Thoracic aorta (tissue), 2 donors: ENCODE results near the gene DNAI2. TPM values are rescaled to one million over a fixed set of nuclear protein-coding genes. Genes with fewer than 3 reads are reported as not detected.

Source experiments
- ATAC-seq: fragments of 150-250 bp; one replicate; pipeline ENCODE4 v1.8.0; 2017; ENCODE audit warnings: low read depth; ENCODE audit not compliant: insufficient number of reproducible peaks, low FRiP score
- DNase-seq: peaks from one replicate; pipeline ENCODE4 v3.0.0-alpha.2; 2020; ENCODE audit warnings: low spot score
- H3K27ac ChIP-seq, 2 donors: fragments of 200-600 bp; sonication (generic); 1 replicate in 1 of 2; 2 replicates in 1 of 2; pipeline ENCODE4 v1.5.1; 2016; ENCODE audit warnings: mild to moderate bottlenecking in 2 of 2, moderate library complexity in 2 of 2
- H3K27me3 ChIP-seq: fragments of 200-600 bp; sonication (generic); replicated peaks from 2 replicates; pipeline ENCODE4 v1.6.0; 2016; ENCODE audit warnings: mild to moderate bottlenecking; ENCODE audit not compliant: insufficient read depth
- H3K36me3 ChIP-seq: fragments of 200-600 bp; sonication (generic); one replicate; pipeline ENCODE4 v1.5.1; 2016
- H3K4me1 ChIP-seq, 2 donors: fragments of 200-600 bp; sonication (generic); 1 replicate in 1 of 2; 2 replicates in 1 of 2; pipeline versions ENCODE4 v1.5.1 to v1.6.0; 2016; ENCODE audit warnings: low read depth in 2 of 2, mild to moderate bottlenecking in 1 of 2; ENCODE audit not compliant: control insufficient read depth in 1 of 2
- H3K4me3 ChIP-seq: fragments of 200-600 bp; sonication (generic); 2 replicates; pipeline ENCODE4 v1.5.1; 2016; ENCODE audit warnings: mild to moderate bottlenecking
- H3K9me3 ChIP-seq: fragments of 200-600 bp; sonication (generic); 2 replicates; pipeline ENCODE4 v1.5.1; 2016
- total RNA-seq, 2 donors: library from RNA; depleted of rRNA; stranded (reverse); fragments of >200 nt; gene quantifications; one replicate each; pipeline versions ENCODE4 v1.1.0 to v1.2.3, GENCODE V29; 2016
- TF ChIP-seq, protein P1 (sequence below): fragments of 200-600 bp; sonication (generic); IDR thresholded peaks from one replicate; pipeline ENCODE4 v1.5.1; 2019; ENCODE audit warnings: antibody characterized with exemption

The DNAI2 gene
- total RNA-seq, 2 donors from 2014 or later, result not detected

DNA sequence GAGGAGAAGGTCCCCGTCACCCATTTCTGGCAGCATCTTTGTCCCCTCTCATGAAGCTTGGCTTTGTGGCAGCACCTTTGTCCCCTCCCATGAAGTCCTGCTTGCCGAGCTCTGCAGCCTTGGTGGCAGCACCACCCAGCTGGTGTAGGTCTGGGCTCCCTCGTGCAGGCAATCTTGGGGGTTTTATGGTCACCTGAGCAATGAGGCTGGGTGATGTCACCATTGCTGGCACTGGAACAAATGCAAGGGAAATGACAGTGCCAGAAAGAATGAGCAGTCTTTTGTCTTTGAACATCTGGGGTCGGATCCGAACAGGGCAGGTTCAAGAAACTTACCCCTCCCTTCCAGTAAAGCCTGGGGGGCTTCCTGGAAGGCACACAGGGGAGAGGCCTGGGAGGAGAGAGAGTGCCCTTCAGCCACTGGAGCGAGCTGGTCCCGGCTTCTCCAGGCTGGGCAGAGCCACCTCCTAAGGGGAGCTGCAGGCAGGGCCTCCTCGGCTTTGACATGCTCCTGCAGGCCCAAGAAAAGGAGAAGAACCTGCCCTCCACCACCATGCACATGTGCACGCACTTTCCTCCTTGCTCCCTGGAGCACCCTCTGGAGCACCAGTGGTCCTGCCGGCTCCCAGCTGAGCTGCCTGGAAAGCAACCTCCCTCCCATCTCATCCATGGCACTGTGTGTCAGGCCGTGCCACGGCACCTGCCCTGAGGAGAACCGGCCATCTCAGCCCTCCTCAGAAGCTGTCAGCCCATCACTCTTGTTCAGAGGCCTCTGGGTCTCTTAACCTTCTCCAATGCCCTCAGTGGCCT, 71.6 kb downstream of the DNAI2 start:
- DNase-seq (no peak), ATAC-seq (no peak)
- TF ChIP-seq, protein P1, sequence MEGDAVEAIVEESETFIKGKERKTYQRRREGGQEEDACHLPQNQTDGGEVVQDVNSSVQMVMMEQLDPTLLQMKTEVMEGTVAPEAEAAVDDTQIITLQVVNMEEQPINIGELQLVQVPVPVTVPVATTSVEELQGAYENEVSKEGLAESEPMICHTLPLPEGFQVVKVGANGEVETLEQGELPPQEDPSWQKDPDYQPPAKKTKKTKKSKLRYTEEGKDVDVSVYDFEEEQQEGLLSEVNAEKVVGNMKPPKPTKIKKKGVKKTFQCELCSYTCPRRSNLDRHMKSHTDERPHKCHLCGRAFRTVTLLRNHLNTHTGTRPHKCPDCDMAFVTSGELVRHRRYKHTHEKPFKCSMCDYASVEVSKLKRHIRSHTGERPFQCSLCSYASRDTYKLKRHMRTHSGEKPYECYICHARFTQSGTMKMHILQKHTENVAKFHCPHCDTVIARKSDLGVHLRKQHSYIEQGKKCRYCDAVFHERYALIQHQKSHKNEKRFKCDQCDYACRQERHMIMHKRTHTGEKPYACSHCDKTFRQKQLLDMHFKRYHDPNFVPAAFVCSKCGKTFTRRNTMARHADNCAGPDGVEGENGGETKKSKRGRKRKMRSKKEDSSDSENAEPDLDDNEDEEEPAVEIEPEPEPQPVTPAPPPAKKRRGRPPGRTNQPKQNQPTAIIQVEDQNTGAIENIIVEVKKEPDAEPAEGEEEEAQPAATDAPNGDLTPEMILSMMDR, result no peak
- no peak overlapping the region for H3K27ac ChIP-seq
- H3K9me3 ChIP-seq, result no peaks in the 10 kb centered on the region
- H3K4me1 ChIP-seq, result no peaks in the 10 kb centered on the region
- no peaks in the 10 kb centered on the region for H3K27me3 ChIP-seq
- H3K36me3 ChIP-seq, result no peaks in the 10 kb centered on the region
- H3K4me3 ChIP-seq, result no peak overlapping the region

DNA sequence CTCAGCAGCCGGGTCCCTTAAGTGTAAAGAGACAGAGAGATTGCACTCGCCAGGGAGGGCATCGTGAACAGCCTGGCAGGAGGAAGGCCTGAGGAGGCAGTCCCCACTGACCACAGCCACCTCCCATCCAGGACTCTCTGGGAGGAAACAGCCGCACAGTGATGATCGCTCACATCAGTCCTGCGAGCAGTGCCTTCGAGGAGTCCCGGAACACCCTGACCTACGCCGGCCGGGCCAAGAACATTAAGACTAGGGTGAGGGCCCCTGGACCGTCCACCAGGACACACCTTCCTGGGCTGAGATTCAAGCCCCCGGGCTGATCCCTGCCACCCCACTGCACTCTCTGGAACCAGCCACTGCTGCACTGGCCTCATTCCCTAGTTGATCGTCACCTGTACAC, 73.6 kb downstream of the DNAI2 start:
- no peaks in the 10 kb centered on the region for H3K9me3 ChIP-seq
- no peaks in the 10 kb centered on the region for H3K4me1 ChIP-seq
- TF ChIP-seq, protein P1, result no peak
- H3K27me3 ChIP-seq, result no peaks in the 10 kb centered on the region
- ATAC-seq, result no peak
- H3K36me3 ChIP-seq, result no peaks in the 10 kb centered on the region
- H3K4me3 ChIP-seq, result no peak overlapping the region
- H3K27ac ChIP-seq, result no peak overlapping the region
- DNase-seq, result no peak

DNA sequence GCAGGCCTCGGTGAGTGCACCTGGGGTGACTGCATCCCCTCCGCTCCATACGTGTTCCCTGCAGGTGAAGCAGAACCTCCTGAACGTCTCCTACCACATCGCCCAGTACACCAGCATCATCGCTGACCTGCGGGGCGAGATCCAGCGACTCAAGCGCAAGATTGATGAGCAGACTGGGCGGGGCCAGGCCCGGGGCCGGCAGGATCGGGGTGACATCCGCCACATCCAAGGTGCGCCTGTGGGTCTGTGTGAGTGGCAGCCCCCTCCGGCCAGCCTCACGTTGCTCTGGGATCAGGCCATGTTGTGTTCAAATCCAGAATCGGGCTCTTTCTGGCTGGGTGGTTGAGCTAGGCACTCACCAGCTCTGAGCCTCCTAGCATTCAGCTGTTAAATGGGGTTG, 75.1 kb downstream of the DNAI2 start:
- peaks cover 6% of the 10 kb centered on the region for H3K27me3 ChIP-seq
- no peak overlapping the region for H3K27ac ChIP-seq
- H3K4me3 ChIP-seq, result no peak overlapping the region

DNA sequence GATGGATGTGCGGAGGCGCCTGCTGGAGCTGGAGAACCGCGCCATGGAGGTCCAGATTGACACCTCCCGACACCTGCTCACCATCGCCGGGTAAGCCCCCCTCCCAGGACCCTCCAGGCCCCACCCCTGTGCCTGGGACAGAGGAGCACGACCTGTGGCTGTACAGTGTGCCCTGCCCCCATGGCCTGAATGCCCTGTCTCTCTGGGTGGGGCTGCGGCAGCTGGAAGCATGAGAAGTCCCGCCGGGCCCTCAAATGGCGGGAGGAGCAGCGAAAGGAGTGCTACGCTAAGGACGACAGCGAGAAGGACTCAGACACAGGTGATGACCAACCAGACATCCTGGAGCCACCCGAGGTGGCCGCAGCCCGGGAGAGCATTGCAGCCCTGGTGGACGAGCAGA, 76.5 kb downstream of the DNAI2 start:
- peaks cover 6% of the 10 kb centered on the region for H3K27me3 ChIP-seq
- no peak overlapping the region for H3K27ac ChIP-seq
- DNase-seq (no peak), ATAC-seq (no peak)
- no peaks in the 10 kb centered on the region for H3K9me3 ChIP-seq
- TF ChIP-seq, protein P1, result no peak
- no peaks in the 10 kb centered on the region for H3K4me1 ChIP-seq
- H3K4me3 ChIP-seq, result no peak overlapping the region
- H3K36me3 ChIP-seq, result no peaks in the 10 kb centered on the region

More for the DNA sequence above, 75.1 kb downstream of the DNAI2 start:
- H3K36me3 ChIP-seq, result no peaks in the 10 kb centered on the region
- H3K9me3 ChIP-seq, result no peaks in the 10 kb centered on the region
- TF ChIP-seq, protein P1, result no peak
- DNase-seq (no peak), ATAC-seq (no peak)
- H3K4me1 ChIP-seq, result no peaks in the 10 kb centered on the region

DNA sequence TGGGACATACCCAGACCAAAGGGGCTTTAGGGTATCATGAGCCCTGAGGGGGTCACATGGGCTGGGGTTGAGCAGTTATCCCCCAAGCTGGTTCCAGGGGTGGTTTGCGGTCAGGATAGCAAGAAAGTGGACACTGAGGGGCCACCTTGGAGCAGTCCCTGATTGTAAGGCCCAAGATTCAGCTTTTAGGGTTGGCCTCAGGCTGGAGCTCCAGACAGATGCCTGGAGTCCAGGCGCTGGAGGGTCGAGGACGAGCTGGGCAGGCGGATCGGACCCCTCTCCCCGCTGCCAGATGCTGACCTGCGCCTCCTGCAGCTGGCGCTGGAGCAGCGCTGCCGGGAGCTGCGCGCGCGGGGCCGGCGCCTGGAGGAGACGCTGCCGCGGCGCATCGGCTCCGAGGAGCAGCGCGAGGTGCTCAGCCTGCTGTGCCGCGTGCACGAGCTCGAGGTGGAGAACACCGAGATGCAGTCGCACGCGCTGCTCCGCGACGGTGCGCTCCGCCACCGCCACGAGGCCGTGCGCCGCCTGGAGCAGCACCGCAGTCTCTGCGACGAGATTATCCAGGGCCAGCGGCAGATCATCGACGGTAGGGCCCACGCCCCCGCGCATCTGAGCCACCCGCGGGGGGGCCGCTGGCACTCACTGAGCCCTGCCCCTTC, 77.6 kb downstream of the DNAI2 start:
- TF ChIP-seq, protein P1, result no peak
- no peak overlapping the region for H3K4me3 ChIP-seq
- H3K27me3 ChIP-seq, result peaks cover 6% of the 10 kb centered on the region
- H3K36me3 ChIP-seq, result no peaks in the 10 kb centered on the region
- no peak for ATAC-seq
- H3K9me3 ChIP-seq, result no peaks in the 10 kb centered on the region
- no peak for DNase-seq
- H3K27ac ChIP-seq, result no peak overlapping the region
- H3K4me1 ChIP-seq, result no peaks in the 10 kb centered on the region
